ENCODE results near the gene FAM8A1. TPM values are rescaled to one million over a fixed set of nuclear protein-coding genes. Genes with fewer than 3 reads are reported as not detected.

FAM8A1 gene
- total RNA-seq, 1 experiment from 2014 or later, result 13.4 TPM

DNA sequence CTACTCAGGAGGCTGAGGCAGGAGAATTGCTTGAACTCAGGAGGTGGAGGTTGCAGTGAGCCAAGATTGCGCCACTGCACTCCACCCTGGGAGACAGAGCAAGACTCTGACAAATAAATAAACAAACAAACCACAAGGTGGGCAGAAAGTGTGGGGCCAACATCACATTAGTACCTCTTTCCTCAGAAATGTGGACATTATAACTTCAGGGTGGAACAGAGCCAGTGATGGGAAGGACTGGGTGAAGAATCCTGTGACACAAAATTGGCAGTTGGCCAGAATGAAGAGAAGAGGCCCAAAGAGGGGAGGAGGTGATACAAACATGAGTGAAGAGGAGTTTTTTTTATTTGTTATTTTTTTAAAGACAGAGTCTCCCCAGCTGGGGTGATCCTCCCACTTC, 56.0 kb downstream of the FAM8A1 start:
- no TSS peak for BruUV-seq (replicated peaks)
- no peak for DNase-seq (ENCODE audit: low read depth, low spot score)
- Histone ChIP-seq H3K79me2 (ENCODE audit: insufficient read depth, low read length) (peaks cover 95% of the 10 kb centered on the region), H3K9me3 (ENCODE audit: control insufficient read depth in 1 of 2, insufficient read depth in 1 of 2, low read depth in 1 of 2, low read length in 2 of 2) (no peaks in the 10 kb centered on the region), H3K27me3 (ENCODE audit: insufficient read depth, low read length) (no peaks in the 10 kb centered on the region), H3K4me3 (replicated peaks in 1 of 2; ENCODE audit: low read depth in 1 of 2, low read length in 2 of 2) (no peak overlapping the region), H3K36me3 (ENCODE audit: control insufficient read depth in 1 of 2, insufficient read depth in 2 of 2, low read length in 2 of 2) (peaks cover 24 to 39% of the 10 kb centered on the region in 2 experiments), H3K9me2 (ENCODE audit: insufficient read depth) (no peaks in the 10 kb centered on the region), H2AFZ (ENCODE audit: low read depth, low read length, poor library complexity, severe bottlenecking) (no peak overlapping the region), H3K4me1 (ENCODE audit: control insufficient read depth in 1 of 2, insufficient read depth in 2 of 2, low read length in 2 of 2) (no peaks in the 10 kb centered on the region), H3K4me2 (ENCODE audit: low read length) (no peak overlapping the region), H3K9ac (ENCODE audit: low read length) (no peak overlapping the region), H3K27ac (ENCODE audit: low read depth, low read length) (no peak overlapping the region), H4K20me1 (ENCODE audit: insufficient read depth) (no peaks in the 10 kb centered on the region; the same call in 1 of the 2 replicates)
- intact Hi-C loops (cut with micrococcal nuclease), result no loop called here
- TF ChIP-seq, protein P1, sequence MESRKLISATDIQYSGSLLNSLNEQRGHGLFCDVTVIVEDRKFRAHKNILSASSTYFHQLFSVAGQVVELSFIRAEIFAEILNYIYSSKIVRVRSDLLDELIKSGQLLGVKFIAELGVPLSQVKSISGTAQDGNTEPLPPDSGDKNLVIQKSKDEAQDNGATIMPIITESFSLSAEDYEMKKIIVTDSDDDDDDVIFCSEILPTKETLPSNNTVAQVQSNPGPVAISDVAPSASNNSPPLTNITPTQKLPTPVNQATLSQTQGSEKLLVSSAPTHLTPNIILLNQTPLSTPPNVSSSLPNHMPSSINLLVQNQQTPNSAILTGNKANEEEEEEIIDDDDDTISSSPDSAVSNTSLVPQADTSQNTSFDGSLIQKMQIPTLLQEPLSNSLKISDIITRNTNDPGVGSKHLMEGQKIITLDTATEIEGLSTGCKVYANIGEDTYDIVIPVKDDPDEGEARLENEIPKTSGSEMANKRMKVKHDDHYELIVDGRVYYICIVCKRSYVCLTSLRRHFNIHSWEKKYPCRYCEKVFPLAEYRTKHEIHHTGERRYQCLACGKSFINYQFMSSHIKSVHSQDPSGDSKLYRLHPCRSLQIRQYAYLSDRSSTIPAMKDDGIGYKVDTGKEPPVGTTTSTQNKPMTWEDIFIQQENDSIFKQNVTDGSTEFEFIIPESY (IDR thresholded peaks at IDR 0.05; ENCODE audit: extremely low read depth, insufficient replicate concordance, low read length), result no peak
- no peak for TF ChIP-seq EGR1 (IDR thresholded peaks at IDR 0.05; ENCODE audit: low read depth)
- POLR2A ChIA-PET, result no interaction called here
- ATAC-seq, result peak; percentile 14; the same call in 1 of the 2 replicates
- CTCF ChIA-PET, result no interaction called here
- RAD21 ChIA-PET (ENCODE audit: low non-redundant PET in 1 of 2, low total read pairs in 2 of 2, uncharacterized antibody in 2 of 2, unreplicated experiment in 2 of 2), result no interaction called here

DNA sequence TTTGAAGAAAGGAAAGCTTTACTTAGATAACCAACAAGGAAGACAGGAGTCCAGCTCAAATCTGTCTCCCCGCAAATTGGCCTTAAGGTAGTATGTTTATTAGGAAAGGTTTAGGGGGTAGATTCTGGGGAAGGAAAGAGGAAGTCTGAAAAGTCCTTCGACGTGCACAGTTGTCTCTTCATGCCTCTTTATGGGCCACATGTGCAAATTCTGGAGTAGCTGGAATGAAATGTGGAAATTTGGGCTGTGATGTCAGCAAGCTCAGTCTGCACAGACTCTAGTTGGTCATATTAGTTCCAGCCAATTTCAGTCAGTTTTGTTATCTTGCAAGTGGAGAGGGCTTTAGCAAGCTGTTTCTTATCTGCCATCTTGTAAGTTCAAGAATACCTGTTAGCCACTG, 56.5 kb downstream of the FAM8A1 start:
- ATAC-seq, result no peak
- Histone ChIP-seq H3K9me2 (ENCODE audit: insufficient read depth) (no peaks in the 10 kb centered on the region), H3K9me3 (ENCODE audit: control insufficient read depth in 1 of 2, insufficient read depth in 1 of 2, low read depth in 1 of 2, low read length in 2 of 2) (no peaks in the 10 kb centered on the region), H3K9ac (ENCODE audit: low read length) (no peak overlapping the region), H3K79me2 (ENCODE audit: insufficient read depth, low read length) (peaks cover 95% of the 10 kb centered on the region), H3K27ac (ENCODE audit: low read depth, low read length) (no peak overlapping the region), H3K4me3 (replicated peaks in 1 of 2; ENCODE audit: low read depth in 1 of 2, low read length in 2 of 2) (no peak overlapping the region), H3K4me2 (ENCODE audit: low read length) (no peak overlapping the region), H3K27me3 (ENCODE audit: insufficient read depth, low read length) (no peaks in the 10 kb centered on the region), H2AFZ (ENCODE audit: low read depth, low read length, poor library complexity, severe bottlenecking) (no peak overlapping the region), H4K20me1 (ENCODE audit: insufficient read depth) (no peaks in the 10 kb centered on the region; the same call in 1 of the 2 replicates), H3K4me1 (ENCODE audit: control insufficient read depth in 1 of 2, insufficient read depth in 2 of 2, low read length in 2 of 2) (no peaks in the 10 kb centered on the region), H3K36me3 (ENCODE audit: control insufficient read depth in 1 of 2, insufficient read depth in 2 of 2, low read length in 2 of 2) (peaks cover 26 to 45% of the 10 kb centered on the region in 2 experiments)
- BruUV-seq (replicated peaks), result no TSS peak
- no peak for DNase-seq (ENCODE audit: low read depth, low spot score)
- CTCF ChIA-PET, result no interaction called here
- RAD21 ChIA-PET (ENCODE audit: low non-redundant PET in 1 of 2, low total read pairs in 2 of 2, uncharacterized antibody in 2 of 2, unreplicated experiment in 2 of 2), result no interaction called here
- POLR2A ChIA-PET, result no interaction called here
- intact Hi-C loops (cut with micrococcal nuclease), result no loop called here
- TF ChIP-seq SRF (IDR thresholded peaks at IDR 0.05; ENCODE audit: low read depth), result no peak
- TF ChIP-seq YY1 (IDR thresholded peaks at IDR 0.05; ENCODE audit: extremely low read depth, insufficient replicate concordance, low read depth, low read length), result no peak
- TF ChIP-seq SIN3A (IDR thresholded peaks at IDR 0.05; ENCODE audit: low read depth), result no peak
- TF ChIP-seq JUND (IDR thresholded peaks at IDR 0.05), result no peak
- TF ChIP-seq CEBPB (IDR thresholded peaks at IDR 0.05; ENCODE audit: low read depth), result no peak
- TF ChIP-seq POLR2AphosphoS5 (IDR thresholded peaks at IDR 0.05; ENCODE audit: low read depth, low read length), result no peak
- no peak for TF ChIP-seq RAD21 (IDR thresholded peaks at IDR 0.05; ENCODE audit: low read depth)
- no peak for TF ChIP-seq FOSL1 (IDR thresholded peaks at IDR 0.05; ENCODE audit: low read depth)
- TF ChIP-seq TCF7L2 (IDR thresholded peaks at IDR 0.05; ENCODE audit: borderline replicate concordance, extremely low read depth, insufficient read depth, insufficient read length), result no peak
- TF ChIP-seq, protein P2, sequence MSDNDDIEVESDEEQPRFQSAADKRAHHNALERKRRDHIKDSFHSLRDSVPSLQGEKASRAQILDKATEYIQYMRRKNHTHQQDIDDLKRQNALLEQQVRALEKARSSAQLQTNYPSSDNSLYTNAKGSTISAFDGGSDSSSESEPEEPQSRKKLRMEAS (IDR thresholded peaks at IDR 0.05), result no peak
- TF ChIP-seq, protein P1 (IDR thresholded peaks at IDR 0.05; ENCODE audit: extremely low read depth, insufficient replicate concordance, low read length), result no peak
- TF ChIP-seq, protein P3, sequence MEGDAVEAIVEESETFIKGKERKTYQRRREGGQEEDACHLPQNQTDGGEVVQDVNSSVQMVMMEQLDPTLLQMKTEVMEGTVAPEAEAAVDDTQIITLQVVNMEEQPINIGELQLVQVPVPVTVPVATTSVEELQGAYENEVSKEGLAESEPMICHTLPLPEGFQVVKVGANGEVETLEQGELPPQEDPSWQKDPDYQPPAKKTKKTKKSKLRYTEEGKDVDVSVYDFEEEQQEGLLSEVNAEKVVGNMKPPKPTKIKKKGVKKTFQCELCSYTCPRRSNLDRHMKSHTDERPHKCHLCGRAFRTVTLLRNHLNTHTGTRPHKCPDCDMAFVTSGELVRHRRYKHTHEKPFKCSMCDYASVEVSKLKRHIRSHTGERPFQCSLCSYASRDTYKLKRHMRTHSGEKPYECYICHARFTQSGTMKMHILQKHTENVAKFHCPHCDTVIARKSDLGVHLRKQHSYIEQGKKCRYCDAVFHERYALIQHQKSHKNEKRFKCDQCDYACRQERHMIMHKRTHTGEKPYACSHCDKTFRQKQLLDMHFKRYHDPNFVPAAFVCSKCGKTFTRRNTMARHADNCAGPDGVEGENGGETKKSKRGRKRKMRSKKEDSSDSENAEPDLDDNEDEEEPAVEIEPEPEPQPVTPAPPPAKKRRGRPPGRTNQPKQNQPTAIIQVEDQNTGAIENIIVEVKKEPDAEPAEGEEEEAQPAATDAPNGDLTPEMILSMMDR (IDR thresholded peaks at IDR 0.05 in 2 of 3, conservative IDR thresholded peaks at IDR 0.05 in 1 of 3; ENCODE audit: borderline replicate concordance in 1 of 3, insufficient read depth in 1 of 3, low read depth in 2 of 3, low read length in 2 of 3), result no peak
- no peak for TF ChIP-seq EZH2 (IDR thresholded peaks at IDR 0.05)

Measured in HCT116 (cell line).